Activated T-cell treated with anti-CD3 and anti-CD28 coated beads, Interleukin-2, amount 50 U/mL, for 72 hours (primary cell): ENCODE results near the gene ZMAT5. TPM values are rescaled to one million over a fixed set of nuclear protein-coding genes. Genes with fewer than 3 reads are reported as not detected.

ENCODE experiments used
- ATAC-seq, 2 donors: fragments of 150-1000 bp; cut with Tn5 transposase; replicated peaks in 1 of 2; 2 replicates each; pipeline ENCODE4 v1.10.0; 2021; ENCODE audit warnings: moderate library complexity in 2 of 2, mild to moderate bottlenecking in 1 of 2
- DNase-seq, 2 donors: peaks; one replicate each; pipeline ENCODE4 v3.0.0; 2021 to 2022; ENCODE audit warnings: mixed read lengths in 1 of 2
- H3K27ac Mint-ChIP-seq: one replicate; pipeline ENCODE4 v1.8.0; 2022; ENCODE audit warnings: mild to moderate bottlenecking, moderate library complexity, mixed read lengths
- H3K27me3 Mint-ChIP-seq: one replicate; pipeline ENCODE4 v1.8.0; 2022; ENCODE audit warnings: low read depth, mixed read lengths
- H3K36me3 Mint-ChIP-seq, 2 donors: one replicate each; pipeline ENCODE4 v1.8.0; 2022; ENCODE audit warnings: mixed read lengths in 2 of 2, mild to moderate bottlenecking in 1 of 2; ENCODE audit not compliant: insufficient read depth in 2 of 2
- H3K4me1 Mint-ChIP-seq: one replicate; pipeline ENCODE4 v1.8.0; 2022; ENCODE audit warnings: low read depth, mixed read lengths
- H3K4me3 Mint-ChIP-seq, 2 donors: one replicate each; pipeline ENCODE4 v1.8.0; 2022; ENCODE audit warnings: mild to moderate bottlenecking in 2 of 2, mixed read lengths in 2 of 2, moderate library complexity in 2 of 2
- H3K9me3 Mint-ChIP-seq, 2 donors: one replicate each; pipeline ENCODE4 v1.8.0; 2022; ENCODE audit warnings: mixed read lengths in 2 of 2
- total RNA-seq, 2 donors: library from RNA; stranded (reverse); gene quantifications; one replicate each; pipeline ENCODE4 v1.2.3, GENCODE V29; 2022

The ZMAT5 gene
- total RNA-seq, 2 donors from 2014 or later, result 29.1 to 34.4 TPM

GRCh38 chr22:29689206-29689879 is 77.5 kb downstream of the ZMAT5 start:
- peaks cover 5% of the 10 kb centered on the region for H3K4me1 Mint-ChIP-seq
- no peaks in the 10 kb centered on the region for H3K36me3 Mint-ChIP-seq
- no peaks in the 10 kb centered on the region for H3K27me3 Mint-ChIP-seq

GRCh38 chr22:29684244-29684643 is 82.6 kb downstream of the ZMAT5 start:
- no peaks in the 10 kb centered on the region for H3K9me3 Mint-ChIP-seq
- no peaks in the 10 kb centered on the region for H3K27me3 Mint-ChIP-seq
- no peak for ATAC-seq
- peaks cover 0 to 3% of the 10 kb centered on the region in 2 donors for H3K36me3 Mint-ChIP-seq
- no peaks in the 10 kb centered on the region for H3K4me1 Mint-ChIP-seq
- DNase-seq, result no peak
- no peak overlapping the region for H3K4me3 Mint-ChIP-seq
- H3K27ac Mint-ChIP-seq, result no peak overlapping the region

More at GRCh38 chr22:29689206-29689879, 77.5 kb downstream of the ZMAT5 start:
- ATAC-seq (no peak), DNase-seq (no peak)
- Mint-ChIP-seq H3K27ac (no peak overlapping the region), H3K9me3 (no peaks in the 10 kb centered on the region), H3K4me3 (no peak overlapping the region)

GRCh38 chr22:29683536-29683935 is 83.3 kb downstream of the ZMAT5 start:
- DNase-seq, result no peak
- no peak for ATAC-seq
- Mint-ChIP-seq H3K9me3 (no peaks in the 10 kb centered on the region), H3K4me3 (no peak overlapping the region), H3K27me3 (no peaks in the 10 kb centered on the region), H3K36me3 (peaks cover 0 to 3% of the 10 kb centered on the region in 2 donors), H3K4me1 (no peaks in the 10 kb centered on the region), H3K27ac (no peak overlapping the region)

Other genes starting within 250 kb of the ZMAT5 start
- 10 to 100 TPM; 55.1 to 73.9 TPM for gene THOC5, start 213.2 kb downstream of the ZMAT5 start, total RNA-seq
- gene NIPSNAP1, start 185.9 kb downstream of the ZMAT5 start, total RNA-seq, result 10 to 100 TPM; 69.0 to 87.0 TPM
- gene NF2, start 163.4 kb downstream of the ZMAT5 start, total RNA-seq, result 10 to 100 TPM; 33.7 to 35.5 TPM
- under 1 TPM; 0.09 to 0.14 TPM for gene CABP7, start 47.0 kb downstream of the ZMAT5 start, total RNA-seq
- gene UQCR10, start 362 bp upstream of the ZMAT5 start, total RNA-seq, result 10 to 100 TPM; 62.4 to 63.4 TPM
- gene ASCC2, start 71.3 kb upstream of the ZMAT5 start, total RNA-seq, result 10 to 100 TPM; 77.7 to 81.7 TPM
- 10 to 100 TPM; 37.8 to 40.7 TPM for gene MTMR3, start 116.2 kb upstream of the ZMAT5 start, total RNA-seq